Skeletal muscle tissue (tissue), 4 donors: Measurements from ENCODE around the gene FBXO4. TPM values are rescaled to one million over a fixed set of nuclear protein-coding genes. Genes with fewer than 3 reads are reported as not detected.

Source experiments
- H3K27ac ChIP-seq: one replicate; pipeline ENCODE4 v1.7.0; 2013; ENCODE audit warnings: mild to moderate bottlenecking, low read depth, low read length, inconsistent platforms
- H3K27me3 ChIP-seq, 3 donors: one replicate each; pipeline ENCODE4 v1.7.0; 2013; ENCODE audit warnings: low read length in 3 of 3; ENCODE audit not compliant: control insufficient read depth in 3 of 3, insufficient read depth in 3 of 3
- H3K36me3 ChIP-seq, 3 donors: one replicate each; pipeline ENCODE4 v1.7.0; 2013; ENCODE audit warnings: low read length in 3 of 3; ENCODE audit not compliant: control insufficient read depth in 3 of 3, insufficient read depth in 3 of 3
- H3K4me1 ChIP-seq, 3 donors: one replicate each; pipeline ENCODE4 v1.7.0; 2013; ENCODE audit warnings: low read length in 3 of 3, mild to moderate bottlenecking in 3 of 3; ENCODE audit not compliant: control insufficient read depth in 3 of 3, insufficient read depth in 3 of 3
- H3K4me3 ChIP-seq, 3 donors: one replicate each; pipeline ENCODE4 v1.7.0; 2013; ENCODE audit warnings: low read length in 3 of 3
- H3K9ac ChIP-seq, 3 donors: one replicate each; pipeline ENCODE4 v1.7.0; 2013; ENCODE audit warnings: low read length in 3 of 3, mild to moderate bottlenecking in 3 of 3, moderate library complexity in 2 of 3, low read depth in 1 of 3
- H3K9me3 ChIP-seq, 3 donors: one replicate each; pipeline ENCODE4 v1.7.0; 2013; ENCODE audit warnings: low read length in 3 of 3; ENCODE audit not compliant: control insufficient read depth in 3 of 3
- total RNA-seq: library from RNA; depleted of rRNA; stranded (reverse); fragments of >200 nt; gene quantifications from one replicate; pipeline ENCODE4 v1.2.3, GENCODE V29; 2014
- donor health status: Osteomylitis.

FBXO4 gene
- total RNA-seq, 1 donor from 2014 or later, result 8.4 TPM

DNA sequence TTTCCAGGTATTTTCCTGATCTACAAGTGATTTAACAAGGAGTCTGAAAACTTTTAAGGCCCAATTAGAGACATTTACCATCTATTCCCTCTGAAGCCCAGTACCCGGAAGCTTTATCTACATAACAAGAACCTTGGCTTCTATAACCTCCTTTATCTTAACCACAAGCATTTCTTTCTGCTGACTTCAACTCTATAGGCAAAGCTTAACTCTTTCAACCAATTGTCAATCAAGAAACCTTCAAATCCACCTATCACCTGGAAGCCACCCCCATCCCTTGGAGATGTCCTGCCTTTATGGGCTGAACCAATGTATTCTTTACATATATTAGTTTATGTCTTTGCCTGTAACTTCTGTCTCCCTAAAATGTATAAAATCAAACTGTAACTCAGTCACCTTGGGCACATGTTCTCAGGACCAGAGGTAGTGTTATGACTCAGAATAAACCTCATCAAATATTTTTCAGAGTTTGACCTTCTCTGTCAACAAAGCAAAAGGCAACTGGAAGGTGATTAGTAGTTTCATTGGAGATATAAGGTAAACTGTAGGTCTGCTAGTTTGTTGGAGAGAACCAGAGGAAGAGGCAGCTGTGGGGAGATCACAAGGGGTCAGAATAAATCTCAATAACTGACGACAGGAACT, 33.9 kb upstream of the FBXO4 start:
- H3K4me1 ChIP-seq, result no peaks in the 10 kb centered on the region
- H3K36me3 ChIP-seq, result no peaks in the 10 kb centered on the region
- H3K27me3 ChIP-seq, result peaks cover 0 to 2% (median 0%) of the 10 kb centered on the region in 3 donors
- no peak overlapping the region for H3K9ac ChIP-seq
- H3K27ac ChIP-seq, result no peak overlapping the region
- H3K9me3 ChIP-seq, result no peaks in the 10 kb centered on the region
- H3K4me3 ChIP-seq, result no peak overlapping the region

DNA sequence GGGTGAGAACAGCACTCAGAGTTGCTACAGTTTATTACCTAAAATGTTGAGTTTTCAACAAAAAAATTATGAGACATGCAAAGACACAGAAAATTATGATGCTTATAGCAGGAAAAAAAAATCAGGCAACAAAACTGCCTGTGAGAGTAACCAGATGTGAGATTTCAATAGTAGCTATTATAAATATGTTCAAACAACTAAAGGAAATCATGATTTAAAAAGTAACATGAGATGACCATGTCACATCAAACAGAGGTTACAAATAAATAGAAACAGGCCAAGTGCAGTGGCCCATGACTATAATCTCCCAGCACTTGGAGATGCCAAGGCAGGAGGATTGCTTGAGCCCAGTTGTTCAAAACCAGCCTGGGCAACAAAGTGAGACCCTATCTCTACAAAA, 33.0 kb upstream of the FBXO4 start:
- Histone ChIP-seq H3K9ac (no peak overlapping the region), H3K9me3 (no peaks in the 10 kb centered on the region), H3K4me1 (no peaks in the 10 kb centered on the region), H3K4me3 (no peak overlapping the region), H3K27me3 (peaks cover 0 to 6% (median 0%) of the 10 kb centered on the region in 3 donors), H3K36me3 (no peaks in the 10 kb centered on the region), H3K27ac (no peak overlapping the region)

DNA sequence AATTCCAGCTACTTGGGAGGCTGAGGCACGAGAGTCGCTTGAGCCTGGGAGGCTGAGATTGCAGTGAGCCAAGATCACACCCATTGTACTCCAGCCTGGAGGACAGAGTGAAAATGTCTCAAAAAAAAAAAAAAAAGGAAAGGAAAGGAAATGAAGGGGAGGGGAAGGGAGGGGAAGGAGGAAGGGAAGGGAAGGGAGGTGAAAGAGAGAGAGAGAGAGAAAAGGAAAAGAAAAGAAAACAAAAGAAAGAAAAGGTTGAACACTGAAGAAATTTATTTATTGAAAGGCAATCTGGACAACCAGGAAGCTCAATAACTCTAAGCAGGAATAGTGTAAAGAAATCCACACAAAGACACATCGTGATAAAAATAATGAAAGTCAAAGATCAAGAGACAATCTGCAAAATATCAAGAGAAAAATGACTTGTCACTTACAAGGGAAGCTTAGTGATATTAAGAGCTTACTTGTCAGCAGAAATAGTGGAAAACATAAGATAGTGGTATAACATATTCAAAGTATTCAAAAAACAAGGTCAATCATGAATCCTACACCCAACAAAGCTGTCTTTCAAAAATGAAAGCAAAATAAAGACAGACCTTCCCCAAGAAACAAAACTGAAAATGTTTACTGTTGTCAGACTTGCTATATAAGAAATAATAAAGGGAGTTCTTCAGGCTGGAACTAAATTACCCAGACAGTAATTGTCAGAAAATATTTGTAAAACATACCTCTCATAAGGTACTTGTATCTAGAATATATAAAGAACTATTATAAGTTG, 31.8 kb upstream of the FBXO4 start:
- Histone ChIP-seq H3K36me3 (no peaks in the 10 kb centered on the region), H3K27ac (no peak overlapping the region), H3K9me3 (no peaks in the 10 kb centered on the region), H3K9ac (no peak overlapping the region), H3K27me3 (peaks cover 0 to 6% (median 0%) of the 10 kb centered on the region in 3 donors), H3K4me1 (no peaks in the 10 kb centered on the region), H3K4me3 (no peak overlapping the region)

DNA sequence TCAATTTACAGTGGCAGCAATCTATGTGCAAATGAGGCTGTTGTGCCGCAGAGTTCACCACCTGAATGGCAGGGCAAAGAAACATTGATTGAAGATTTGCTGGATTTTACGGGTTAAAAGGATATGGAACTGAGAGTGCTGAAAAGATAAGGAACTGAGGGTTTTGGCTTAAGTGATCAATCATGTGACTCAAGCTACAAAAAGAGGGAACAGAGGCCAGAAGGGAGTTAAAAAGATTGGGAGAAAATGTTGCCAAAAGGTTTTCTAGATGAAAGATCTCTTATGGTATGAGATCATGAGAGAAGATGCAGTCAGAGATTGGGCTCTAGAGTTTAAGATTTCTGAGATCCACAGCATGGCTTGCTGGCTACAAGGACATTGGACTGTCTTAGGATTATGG, 28.9 kb upstream of the FBXO4 start:
- peaks cover 0 to 6% (median 0%) of the 10 kb centered on the region in 3 donors for H3K27me3 ChIP-seq
- no peaks in the 10 kb centered on the region for H3K9me3 ChIP-seq
- no peaks in the 10 kb centered on the region for H3K36me3 ChIP-seq
- no peak overlapping the region for H3K27ac ChIP-seq
- H3K9ac ChIP-seq, result no peak overlapping the region
- H3K4me3 ChIP-seq, result no peak overlapping the region
- H3K4me1 ChIP-seq, result no peaks in the 10 kb centered on the region

DNA sequence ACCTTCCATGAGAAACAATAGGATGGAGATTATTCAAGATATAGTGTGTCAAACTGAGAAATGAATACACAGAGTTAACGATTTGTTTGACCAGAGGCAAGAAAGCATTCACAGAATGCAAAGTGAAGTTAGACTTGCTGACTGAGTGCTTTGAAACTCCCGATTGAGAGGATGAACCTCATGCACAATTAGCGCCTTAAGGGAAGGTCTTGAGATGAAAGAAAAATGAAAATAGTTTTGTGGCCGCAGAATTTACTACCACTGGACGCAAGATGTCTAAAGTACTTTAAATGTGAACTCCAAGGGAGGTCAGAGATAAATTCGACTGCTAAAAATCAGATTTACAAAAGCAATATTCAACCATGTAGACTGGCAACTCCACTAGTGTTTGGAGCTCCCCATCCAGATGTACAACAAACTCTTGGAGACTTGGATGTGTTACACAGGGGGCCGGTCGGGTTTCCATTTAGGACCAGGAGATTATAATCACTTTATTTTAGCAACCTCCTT, 21.6 kb upstream of the FBXO4 start:
- H3K36me3 ChIP-seq, result peaks cover 0 to 6% (median 6%) of the 10 kb centered on the region in 3 donors
- no peaks in the 10 kb centered on the region for H3K9me3 ChIP-seq
- H3K4me1 ChIP-seq, result peaks cover 10 to 21% (median 15%) of the 10 kb centered on the region in 3 donors
- H3K27me3 ChIP-seq, result no peaks in the 10 kb centered on the region
- H3K4me3 ChIP-seq, result peak overlapping the region; percentile 83 to 96 (median 91)
- peak overlapping the region; percentile 66 to 83 (median 77) for H3K9ac ChIP-seq
- H3K27ac ChIP-seq, result peak overlapping the region; percentile 95

DNA sequence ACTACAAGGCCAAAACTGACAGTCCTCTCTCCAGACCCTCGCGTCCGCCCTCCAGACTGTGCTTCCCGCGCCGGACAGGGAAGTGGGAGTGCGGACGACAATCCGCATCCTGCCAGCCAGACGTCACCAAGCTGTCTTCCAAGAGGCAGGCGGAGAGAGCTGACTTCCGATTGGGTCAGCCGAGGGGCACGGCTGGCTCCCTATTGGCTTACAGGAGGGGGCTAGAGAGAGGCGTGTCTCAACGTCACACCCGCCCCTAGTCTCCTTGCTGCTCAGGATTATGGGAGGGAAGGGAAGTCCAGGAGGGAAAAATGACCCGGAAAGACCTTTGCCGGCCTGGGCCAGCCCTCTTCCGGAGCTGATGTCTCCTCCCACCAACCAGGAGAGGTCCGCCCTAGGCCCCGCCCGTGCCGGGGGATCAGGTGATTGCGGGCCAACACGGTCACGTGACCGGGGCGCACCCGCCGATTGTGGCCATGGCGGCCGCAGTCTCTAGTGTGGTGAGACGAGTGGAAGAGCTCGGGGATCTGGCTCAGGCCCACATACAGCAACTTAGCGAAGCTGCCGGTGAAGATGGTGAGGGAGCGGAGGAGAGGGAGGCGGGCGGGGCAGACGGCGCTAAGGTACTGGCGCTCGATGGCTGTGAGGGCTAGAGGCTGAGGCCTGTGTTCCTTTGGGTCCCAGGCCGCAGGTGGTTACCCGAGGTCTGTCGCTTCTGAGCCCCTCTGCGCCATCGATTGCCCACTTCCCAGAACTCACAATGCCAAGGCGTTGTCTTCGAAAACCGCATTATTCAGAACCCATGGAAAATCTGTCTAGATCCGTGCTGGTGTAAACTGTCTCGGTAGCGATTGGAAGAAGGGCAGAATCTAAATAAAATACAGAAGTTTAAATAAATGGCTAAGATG, 20.9 kb upstream of the FBXO4 start, which contains the start of gene RIMOC1:
TSS of gene RIMOC1 (plus strand) at position 453 of the 908 bp plus-strand sequence. CDS start at position 477, 24 bp downstream.
- Histone ChIP-seq H3K27me3 (no peaks in the 10 kb centered on the region), H3K36me3 (peaks cover 0 to 10% (median 6%) of the 10 kb centered on the region in 3 donors), H3K9ac (peak within 1 kb of the TSS; percentile 90 to 98 (median 96)), H3K4me3 (peak within 1 kb of the TSS; percentile 91 to 96 (median 94)), H3K27ac (peak within 1 kb of the TSS; percentile 95), H3K4me1 (peaks cover 10 to 27% (median 22%) of the 10 kb centered on the region in 3 donors), H3K9me3 (no peaks in the 10 kb centered on the region)

DNA sequence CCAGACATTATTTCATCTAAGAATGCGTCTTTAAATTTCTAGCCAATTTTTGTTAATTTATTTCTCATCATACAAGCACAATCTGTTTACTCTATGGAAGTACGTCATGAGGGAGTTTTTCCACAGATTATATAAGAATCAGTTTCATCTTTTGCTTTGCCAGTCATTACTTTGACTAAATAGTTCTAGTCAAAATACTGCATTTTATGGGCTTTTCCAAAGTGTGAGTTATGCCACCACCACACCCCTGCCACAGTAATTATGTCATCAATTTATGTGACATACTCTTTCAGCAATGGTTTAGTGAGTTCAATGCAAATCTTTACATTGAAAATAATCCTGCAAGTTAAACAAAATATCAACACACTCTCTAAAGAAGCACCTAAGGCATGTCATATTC, 18.9 kb upstream of the FBXO4 start:
- Histone ChIP-seq H3K27ac (no peak overlapping the region), H3K4me3 (no peak overlapping the region), H3K9ac (no peak overlapping the region), H3K36me3 (peaks cover 0 to 24% (median 16%) of the 10 kb centered on the region in 3 donors), H3K4me1 (peaks cover 10 to 27% (median 22%) of the 10 kb centered on the region in 3 donors), H3K9me3 (no peaks in the 10 kb centered on the region), H3K27me3 (no peaks in the 10 kb centered on the region)

DNA sequence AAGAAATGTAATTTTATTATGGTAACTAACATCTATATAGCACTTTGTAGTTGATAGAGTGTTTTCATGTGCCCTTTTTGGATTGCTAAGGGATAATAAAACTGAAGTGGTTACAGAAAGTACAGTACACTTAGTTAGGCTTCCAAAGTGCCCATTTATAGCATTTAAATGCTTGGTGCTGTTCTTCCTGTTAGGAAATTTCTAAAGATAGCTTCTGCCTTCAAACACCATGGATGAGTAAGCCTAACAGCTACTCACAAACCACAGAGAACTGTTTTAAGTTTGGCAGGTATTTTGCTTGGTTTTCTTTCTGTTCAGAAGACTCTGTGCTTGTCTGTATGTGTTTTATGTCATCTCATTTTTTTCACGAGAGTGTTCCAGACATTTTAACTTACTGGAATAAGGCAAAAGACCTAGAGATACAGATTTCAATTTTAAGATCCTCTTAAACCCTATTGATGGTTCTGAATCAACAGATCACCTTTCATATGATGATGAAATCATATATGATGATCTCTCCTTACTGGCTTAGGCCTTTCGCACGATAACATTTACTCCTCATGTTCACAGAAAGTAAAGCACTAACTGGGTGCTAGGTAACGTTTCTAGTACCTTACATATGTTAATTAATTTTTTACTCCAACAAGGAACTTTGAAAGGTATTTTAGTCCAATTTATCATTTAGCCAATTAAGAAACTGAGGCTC, 16.6 kb upstream of the FBXO4 start:
- Histone ChIP-seq H3K36me3 (peaks cover 8 to 43% (median 33%) of the 10 kb centered on the region in 3 donors), H3K27ac (peak overlapping the region; percentile 81), H3K9ac (peak overlapping the region; percentile 25 to 45 (median 40)), H3K9me3 (no peaks in the 10 kb centered on the region), H3K27me3 (no peaks in the 10 kb centered on the region), H3K4me3 (no peak overlapping the region), H3K4me1 (peaks cover 7 to 27% (median 18%) of the 10 kb centered on the region in 3 donors)

DNA sequence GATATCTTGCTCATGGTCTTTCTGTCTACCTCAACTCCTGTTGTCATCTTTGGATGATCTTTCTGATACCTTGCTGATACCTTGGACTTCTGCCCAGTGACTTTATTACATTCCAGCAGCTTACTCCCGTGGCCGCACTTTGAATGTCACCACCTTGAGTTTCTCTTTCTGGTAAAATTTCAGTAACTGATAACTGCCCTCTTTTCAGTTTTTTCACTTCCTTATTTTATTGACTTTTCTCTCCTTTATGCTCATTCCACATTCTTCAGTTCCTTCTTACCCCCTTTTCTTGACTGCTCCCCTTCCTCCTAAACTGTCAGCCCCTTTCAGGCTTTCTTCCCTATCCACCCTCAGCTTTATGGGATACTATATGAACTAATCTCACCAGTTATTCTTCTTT, 7.0 kb upstream of the FBXO4 start:
- peaks cover 13 to 54% (median 49%) of the 10 kb centered on the region in 3 donors for H3K36me3 ChIP-seq
- H3K27me3 ChIP-seq, result no peaks in the 10 kb centered on the region
- H3K4me1 ChIP-seq, result no peaks in the 10 kb centered on the region
- no peak overlapping the region for H3K9ac ChIP-seq
- H3K4me3 ChIP-seq, result no peak overlapping the region
- H3K9me3 ChIP-seq, result no peaks in the 10 kb centered on the region
- H3K27ac ChIP-seq, result no peak overlapping the region
